ENCODE results near the gene FGF11. TPM values are rescaled to one million over a fixed set of nuclear protein-coding genes. Genes with fewer than 3 reads are reported as not detected.
"Not testable (repeated sequence)": the region's sequence is repeated elsewhere in the genome, so short reads cannot be mapped to it uniquely, and the experiment has no call there.

Gene FGF11
- total RNA-seq, 1 donor from 2014 or later: 1.0 TPM

- Histone ChIP-seq H3K9ac (ENCODE audit: low read depth in 1 of 3, low read length in 3 of 3) (peak overlapping the region; percentile 85 to 97 (median 92)), H3K27me3 (ENCODE audit: control insufficient read depth in 3 of 3, insufficient read depth in 3 of 3, low read length in 3 of 3) (no peaks in the 10 kb centered on the region), H3K9me3 (ENCODE audit: control insufficient read depth in 3 of 3, low read length in 3 of 3) (no peaks in the 10 kb centered on the region), H3K4me3 (ENCODE audit: low read length in 3 of 3) (peak overlapping the region; percentile 85 to 97 (median 96)), H3K4me1 (ENCODE audit: control insufficient read depth in 3 of 3, insufficient read depth in 3 of 3, low read length in 3 of 3) (peaks cover 63 to 66% (median 63%) of the 10 kb centered on the region in 3 donors), H3K36me3 (ENCODE audit: control insufficient read depth in 3 of 3, insufficient read depth in 3 of 3, low read length in 3 of 3) (no peaks in the 10 kb centered on the region), H3K27ac (ENCODE audit: low read depth, low read length) (peak overlapping the region; percentile 99)
These were observed 38.3 kb downstream of the FGF11 start for GRCh38 chr17:7477392-7478275.

GRCh38 chr17:7478276-7479212 is 39.2 kb downstream of the FGF11 start:
- H3K9me3 ChIP-seq (ENCODE audit: control insufficient read depth in 3 of 3, low read length in 3 of 3): no peaks in the 10 kb centered on the region
- H3K27ac ChIP-seq (ENCODE audit: low read depth, low read length): peak overlapping the region; percentile 99
- H3K27me3 ChIP-seq (ENCODE audit: control insufficient read depth in 3 of 3, insufficient read depth in 3 of 3, low read length in 3 of 3): no peaks in the 10 kb centered on the region
- H3K4me3 ChIP-seq (ENCODE audit: low read length in 3 of 3): peak overlapping the region; percentile 85 to 97 (median 96)
- H3K9ac ChIP-seq (ENCODE audit: low read depth in 1 of 3, low read length in 3 of 3): peak overlapping the region; percentile 85 to 97 (median 92)
- H3K36me3 ChIP-seq (ENCODE audit: control insufficient read depth in 3 of 3, insufficient read depth in 3 of 3, low read length in 3 of 3): no peaks in the 10 kb centered on the region
- peaks cover 66 to 70% (median 69%) of the 10 kb centered on the region in 3 donors for H3K4me1 ChIP-seq (ENCODE audit: control insufficient read depth in 3 of 3, insufficient read depth in 3 of 3, low read length in 3 of 3)

GRCh38 chr17:7479213-7480088 is 40.1 kb downstream of the FGF11 start, which contains the start of gene ZBTB4:
TSS of gene ZBTB4 (minus strand) at chr17:7479631. CDS start at chr17:7466801, 12,830 bp downstream.
- peak within 1 kb of the TSS; percentile 99 for H3K27ac ChIP-seq (ENCODE audit: low read depth, low read length)
- H3K9me3 ChIP-seq (ENCODE audit: control insufficient read depth in 3 of 3, low read length in 3 of 3): no peaks in the 10 kb centered on the region

GRCh38 chr17:7480089-7480384 is 40.7 kb downstream of the FGF11 start:
- H3K36me3 ChIP-seq (ENCODE audit: control insufficient read depth in 3 of 3, insufficient read depth in 3 of 3, low read length in 3 of 3): no peaks in the 10 kb centered on the region
- H3K4me3 ChIP-seq (ENCODE audit: low read length in 3 of 3): peak overlapping the region; percentile 88 to 97 (median 94)
- H3K4me1 ChIP-seq (ENCODE audit: control insufficient read depth in 3 of 3, insufficient read depth in 3 of 3, low read length in 3 of 3): peaks cover 60 to 64% (median 60%) of the 10 kb centered on the region in 3 donors
- H3K9me3 ChIP-seq (ENCODE audit: control insufficient read depth in 3 of 3, low read length in 3 of 3): no peaks in the 10 kb centered on the region
- H3K9ac ChIP-seq (ENCODE audit: low read depth in 1 of 3, low read length in 3 of 3): peak overlapping the region; percentile 89 to 99 (median 96)
- H3K27me3 ChIP-seq (ENCODE audit: control insufficient read depth in 3 of 3, insufficient read depth in 3 of 3, low read length in 3 of 3): no peaks in the 10 kb centered on the region
- peak overlapping the region; percentile 91 for H3K27ac ChIP-seq (ENCODE audit: low read depth, low read length)

More at GRCh38 chr17:7479213-7480088, 40.1 kb downstream of the FGF11 start, which contains the start of gene ZBTB4:
- Histone ChIP-seq H3K4me1 (ENCODE audit: control insufficient read depth in 3 of 3, insufficient read depth in 3 of 3, low read length in 3 of 3) (peaks cover 59 to 65% (median 62%) of the 10 kb centered on the region in 3 donors), H3K9ac (ENCODE audit: low read depth in 1 of 3, low read length in 3 of 3) (peak within 1 kb of the TSS; percentile 92 to 99 (median 96)), H3K36me3 (ENCODE audit: control insufficient read depth in 3 of 3, insufficient read depth in 3 of 3, low read length in 3 of 3) (no peaks in the 10 kb centered on the region), H3K27me3 (ENCODE audit: control insufficient read depth in 3 of 3, insufficient read depth in 3 of 3, low read length in 3 of 3) (no peaks in the 10 kb centered on the region), H3K4me3 (ENCODE audit: low read length in 3 of 3) (peak within 1 kb of the TSS; percentile 94 to 97 (median 96))

- Histone ChIP-seq H3K27ac (ENCODE audit: low read depth, low read length) (peak within 1 kb of the TSS; percentile 100), H3K4me3 (ENCODE audit: low read length in 3 of 3) (peak within 1 kb of the TSS; percentile 88 to 97 (median 97)), H3K4me1 (ENCODE audit: control insufficient read depth in 3 of 3, insufficient read depth in 3 of 3, low read length in 3 of 3) (peaks cover 58 to 60% (median 58%) of the 10 kb centered on the region in 3 donors), H3K9ac (ENCODE audit: low read depth in 1 of 3, low read length in 3 of 3) (peak within 1 kb of the TSS; percentile 89 to 99 (median 96))
- not testable (repeated sequence) for H3K36me3 ChIP-seq (ENCODE audit: control insufficient read depth in 3 of 3, insufficient read depth in 3 of 3, low read length in 3 of 3); H3K9me3 ChIP-seq (ENCODE audit: control insufficient read depth in 3 of 3, low read length in 3 of 3); H3K27me3 ChIP-seq (ENCODE audit: control insufficient read depth in 3 of 3, insufficient read depth in 3 of 3, low read length in 3 of 3)
These were observed 42.0 kb downstream of the FGF11 start, which contains the start of gene SLC35G6 for GRCh38 chr17:7481275-7481674. TSS of gene SLC35G6 (plus strand) at chr17:7481446. CDS start at chr17:7481517, 71 bp downstream.

- peak overlapping the region; percentile 100 for H3K27ac ChIP-seq (ENCODE audit: low read depth, low read length)
- H3K4me1 ChIP-seq (ENCODE audit: control insufficient read depth in 3 of 3, insufficient read depth in 3 of 3, low read length in 3 of 3): peaks cover 53 to 58% (median 58%) of the 10 kb centered on the region in 3 donors
- H3K36me3 ChIP-seq (ENCODE audit: control insufficient read depth in 3 of 3, insufficient read depth in 3 of 3, low read length in 3 of 3); H3K27me3 ChIP-seq (ENCODE audit: control insufficient read depth in 3 of 3, insufficient read depth in 3 of 3, low read length in 3 of 3); H3K9me3 ChIP-seq (ENCODE audit: control insufficient read depth in 3 of 3, low read length in 3 of 3): not testable (repeated sequence)
- H3K9ac ChIP-seq (ENCODE audit: low read depth in 1 of 3, low read length in 3 of 3): peak overlapping the region in 2 of 3 donors; percentile 99 to 100
- peak overlapping the region in 1 of 3 donors; percentile 97 for H3K4me3 ChIP-seq (ENCODE audit: low read length in 3 of 3)
These were observed 42.8 kb downstream of the FGF11 start for GRCh38 chr17:7481842-7482741.

- H3K4me3 ChIP-seq (ENCODE audit: low read length in 3 of 3): peak overlapping the region; percentile 91 to 97 (median 92)
- not testable (repeated sequence) for H3K9me3 ChIP-seq (ENCODE audit: control insufficient read depth in 3 of 3, low read length in 3 of 3); H3K27me3 ChIP-seq (ENCODE audit: control insufficient read depth in 3 of 3, insufficient read depth in 3 of 3, low read length in 3 of 3); H3K36me3 ChIP-seq (ENCODE audit: control insufficient read depth in 3 of 3, insufficient read depth in 3 of 3, low read length in 3 of 3)
- H3K9ac ChIP-seq (ENCODE audit: low read depth in 1 of 3, low read length in 3 of 3): peak overlapping the region; percentile 98 to 100 (median 99)
- H3K27ac ChIP-seq (ENCODE audit: low read depth, low read length): peak overlapping the region; percentile 100
- H3K4me1 ChIP-seq (ENCODE audit: control insufficient read depth in 3 of 3, insufficient read depth in 3 of 3, low read length in 3 of 3): peaks cover 53 to 58% (median 58%) of the 10 kb centered on the region in 3 donors
These were observed 43.4 kb downstream of the FGF11 start for GRCh38 chr17:7482742-7483088.

GRCh38 chr17:7483255-7484066 is 44.1 kb downstream of the FGF11 start:
- Histone ChIP-seq H3K36me3 (ENCODE audit: control insufficient read depth in 3 of 3, insufficient read depth in 3 of 3, low read length in 3 of 3) (no peaks in the 10 kb centered on the region), H3K4me3 (ENCODE audit: low read length in 3 of 3) (peak overlapping the region; percentile 91 to 97 (median 92)), H3K27ac (ENCODE audit: low read depth, low read length) (peak overlapping the region; percentile 100), H3K9me3 (ENCODE audit: control insufficient read depth in 3 of 3, low read length in 3 of 3) (no peaks in the 10 kb centered on the region), H3K9ac (ENCODE audit: low read depth in 1 of 3, low read length in 3 of 3) (peak overlapping the region; percentile 98 to 100 (median 99)), H3K27me3 (ENCODE audit: control insufficient read depth in 3 of 3, insufficient read depth in 3 of 3, low read length in 3 of 3) (no peaks in the 10 kb centered on the region), H3K4me1 (ENCODE audit: control insufficient read depth in 3 of 3, insufficient read depth in 3 of 3, low read length in 3 of 3) (peaks cover 46 to 55% (median 53%) of the 10 kb centered on the region in 3 donors)

Measured in skeletal muscle tissue (tissue), 4 donors.